ENCODE measurements around the gene SP9.
"Not testable (repeated sequence)": the region's sequence is repeated elsewhere in the genome, so short reads cannot be mapped to it uniquely, and the experiment has no call there.

SP9 gene

GRCh38 chr2:174353004-174353403 is 18.2 kb downstream of the SP9 start:
- no peak for TF ChIP-seq CTCF (IDR thresholded peaks at IDR 0.05; ENCODE audit: borderline replicate concordance, insufficient read depth, low read depth, low read length)
- H3K4me3 ChIP-seq (ENCODE audit: low read depth, low read length), result no peak overlapping the region

- no peak overlapping the region for H3K4me3 ChIP-seq (ENCODE audit: low read depth, low read length)
- no peak for TF ChIP-seq CTCF (IDR thresholded peaks at IDR 0.05; ENCODE audit: borderline replicate concordance, insufficient read depth, low read depth, low read length)
These were observed 21.6 kb downstream of the SP9 start for GRCh38 chr2:174356347-174356746.

GRCh38 chr2:174359663-174360062 is 24.9 kb downstream of the SP9 start:
- H3K4me3 ChIP-seq (ENCODE audit: low read depth, low read length), result not testable (repeated sequence)

DNA sequence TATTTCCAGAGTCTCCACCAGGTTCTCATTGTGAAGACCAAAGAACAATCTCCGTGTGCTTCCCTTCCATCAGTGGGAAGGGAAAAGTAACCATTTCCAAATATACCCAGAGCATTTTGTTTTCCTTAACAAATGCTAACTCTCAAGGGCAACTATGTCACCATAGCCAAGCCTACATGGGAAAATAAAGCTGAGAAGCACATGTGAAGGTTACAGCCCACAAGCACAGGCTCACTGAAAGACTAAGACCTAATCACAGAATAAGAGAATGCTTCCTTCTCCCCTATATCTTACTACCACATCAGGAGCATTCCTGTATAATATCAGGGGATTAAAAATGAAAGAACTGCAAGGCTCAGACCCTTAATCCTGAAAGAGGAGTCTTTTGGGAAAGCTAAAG is 28.2 kb downstream of the SP9 start:
- H3K4me3 ChIP-seq (ENCODE audit: low read depth, low read length), result no peak overlapping the region
- TF ChIP-seq CTCF (IDR thresholded peaks at IDR 0.05; ENCODE audit: borderline replicate concordance, insufficient read depth, low read depth, low read length), result no peak

- H3K4me3 ChIP-seq (ENCODE audit: low read depth, low read length), result not testable (repeated sequence)
These were observed 28.9 kb downstream of the SP9 start for GRCh38 chr2:174363492-174364225.

- TF ChIP-seq CTCF (IDR thresholded peaks at IDR 0.05; ENCODE audit: borderline replicate concordance, insufficient read depth, low read depth, low read length), result no peak
- no peak overlapping the region for H3K4me3 ChIP-seq (ENCODE audit: low read depth, low read length)
These were observed 29.9 kb downstream of the SP9 start for GRCh38 chr2:174364628-174365027.

- TF ChIP-seq CTCF (IDR thresholded peaks at IDR 0.05; ENCODE audit: borderline replicate concordance, insufficient read depth, low read depth, low read length), result no peak
These were observed 30.8 kb downstream of the SP9 start for GRCh38 chr2:174365571-174365970.

GRCh38 chr2:174368691-174369090 is 33.9 kb downstream of the SP9 start:
- TF ChIP-seq CTCF (IDR thresholded peaks at IDR 0.05; ENCODE audit: borderline replicate concordance, insufficient read depth, low read depth, low read length), result no peak
- H3K4me3 ChIP-seq (ENCODE audit: low read depth, low read length), result no peak overlapping the region

More at GRCh38 chr2:174365571-174365970, 30.8 kb downstream of the SP9 start:
- no peak overlapping the region for H3K4me3 ChIP-seq (ENCODE audit: low read depth, low read length)
